HPDE6-E6E7 (cell line): ENCODE measurements around the gene NUCB2.
A peak's percentile ranks its signal among the peaks of the same experiment; 100 is the strongest.

Experiments
- DNase-seq: peaks from one replicate; pipeline ENCODE4 v3.0.0; 2011; ENCODE audit warnings: missing footprints; ENCODE audit errors: extremely low spot score

NUCB2 gene

GRCh38 chr11:17333799-17334586 lies 57.5 kb downstream of the NUCB2 start:
- DNase-seq, result no peak

- DNase-seq, result no peak
These were observed 66.7 kb downstream of the NUCB2 start for GRCh38 chr11:17343257-17343656.

GRCh38 chr11:17343907-17344306 lies 67.4 kb downstream of the NUCB2 start:
- peak; percentile 33 for DNase-seq

- no peak for DNase-seq
These were observed 71.1 kb downstream of the NUCB2 start for GRCh38 chr11:17347676-17348075.

GRCh38 chr11:17350455-17351171 lies 74.1 kb downstream of the NUCB2 start:
- DNase-seq, result no peak

GRCh38 chr11:17351172-17351509 lies 74.6 kb downstream of the NUCB2 start:
- no peak for DNase-seq

GRCh38 chr11:17351510-17352176 lies 75.1 kb downstream of the NUCB2 start, which contains the start of gene NCR3LG1:
NCR3LG1 (plus strand) TSS chr11:17351800; CDS start chr11:17351970, 170 bp downstream.
- DNase-seq, result peak; percentile 20

- peak; percentile 33 for DNase-seq
These were observed 76.6 kb downstream of the NUCB2 start for GRCh38 chr11:17352950-17353820.

- DNase-seq, result no peak
These were observed 77.5 kb downstream of the NUCB2 start for GRCh38 chr11:17353821-17354600.

- DNase-seq, result peak; percentile 37
These were observed 78.1 kb downstream of the NUCB2 start for GRCh38 chr11:17354601-17354991.

GRCh38 chr11:17366495-17366894 lies 90.0 kb downstream of the NUCB2 start:
- no peak for DNase-seq

- DNase-seq, result no peak
These were observed 92.0 kb downstream of the NUCB2 start for GRCh38 chr11:17368551-17368950.

- DNase-seq, result no peak
These were observed 92.6 kb downstream of the NUCB2 start for GRCh38 chr11:17369094-17369493.

GRCh38 chr11:17369684-17370243 lies 93.2 kb downstream of the NUCB2 start:
- DNase-seq, result no peak

- no peak for DNase-seq
These were observed 95.1 kb downstream of the NUCB2 start for GRCh38 chr11:17371614-17372013.

- DNase-seq, result no peak
These were observed 99.0 kb downstream of the NUCB2 start for GRCh38 chr11:17375547-17375946.

GRCh38 chr11:17376493-17376892 lies 100.0 kb downstream of the NUCB2 start:
- no peak for DNase-seq

GRCh38 chr11:17378655-17379054 lies 102.1 kb downstream of the NUCB2 start:
- DNase-seq, result no peak

GRCh38 chr11:17379383-17380180 lies 103.0 kb downstream of the NUCB2 start:
- no peak for DNase-seq

GRCh38 chr11:17381156-17381555 lies 104.6 kb downstream of the NUCB2 start:
- no peak for DNase-seq
